NCI-H82 (cell line): ENCODE measurements around the gene FHOD3.

ENCODE experiments used
- DNase-seq: peaks from one replicate; lab custom pipeline; 2025; lab: John Stamatoyannopoulos, UW

Gene FHOD3

GRCh38 chr18:36522509-36522908 is 225.0 kb downstream of the FHOD3 start:
- DNase-seq: no peak

- DNase-seq: no peak
Observed at GRCh38 chr18:36525913-36526312, 228.4 kb downstream of the FHOD3 start.

DNA sequence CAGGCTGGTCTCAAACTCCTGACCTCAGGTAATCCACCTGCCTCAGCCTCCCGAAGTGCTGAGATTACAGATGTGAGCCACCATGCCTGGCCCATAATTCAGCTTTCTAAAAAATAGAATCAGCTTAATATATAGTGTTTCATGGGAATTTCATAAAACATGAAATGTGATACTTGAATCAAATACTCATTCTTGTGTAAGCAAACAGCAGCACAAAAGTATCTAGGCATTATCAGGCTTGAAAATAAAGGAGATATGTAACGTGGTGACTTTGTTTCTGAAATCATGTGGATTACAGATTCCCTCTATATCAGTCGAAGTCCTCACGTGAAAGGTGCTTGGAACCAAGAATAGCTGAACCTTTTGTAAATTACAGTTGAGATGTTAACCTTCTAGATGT is 229.1 kb downstream of the FHOD3 start:
- no peak for DNase-seq

GRCh38 chr18:36527051-36527450 is 229.5 kb downstream of the FHOD3 start:
- DNase-seq: peak; percentile 12

DNA sequence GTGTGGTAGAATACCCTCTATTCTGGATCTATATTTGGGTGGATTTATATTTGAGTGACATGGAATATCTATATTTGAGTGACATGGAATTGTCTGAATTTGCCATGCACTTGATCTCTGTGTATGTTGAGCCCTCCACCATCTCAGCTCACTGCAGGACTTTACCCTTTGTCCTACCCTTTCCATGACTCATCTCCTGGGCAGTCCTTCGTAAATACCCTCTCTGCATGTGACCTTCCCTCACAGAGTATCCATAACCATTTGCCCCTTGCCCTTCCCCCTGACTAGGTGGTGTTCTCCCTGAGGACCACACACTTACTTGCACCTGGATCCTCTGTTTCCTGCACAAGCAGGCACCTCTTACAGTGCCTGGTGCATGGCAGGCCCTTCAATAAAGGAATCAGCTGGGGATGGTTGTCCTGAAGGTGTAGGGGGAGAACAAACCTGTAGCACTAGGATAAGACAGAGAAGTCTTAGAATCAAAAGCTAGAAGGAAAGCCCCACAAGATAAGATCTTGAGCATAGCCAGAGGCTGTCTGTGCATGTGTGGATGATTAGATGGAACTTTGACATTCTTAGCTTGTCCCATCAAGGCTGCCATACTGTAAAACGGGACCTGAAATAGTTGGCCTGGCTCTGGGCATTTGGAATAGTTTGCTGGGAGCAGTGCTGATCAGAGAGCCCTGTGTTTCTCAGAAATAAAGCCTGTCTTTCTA is 230.4 kb downstream of the FHOD3 start:
- no peak for DNase-seq

GRCh38 chr18:36529747-36530146 is 232.2 kb downstream of the FHOD3 start:
- DNase-seq: no peak

DNA sequence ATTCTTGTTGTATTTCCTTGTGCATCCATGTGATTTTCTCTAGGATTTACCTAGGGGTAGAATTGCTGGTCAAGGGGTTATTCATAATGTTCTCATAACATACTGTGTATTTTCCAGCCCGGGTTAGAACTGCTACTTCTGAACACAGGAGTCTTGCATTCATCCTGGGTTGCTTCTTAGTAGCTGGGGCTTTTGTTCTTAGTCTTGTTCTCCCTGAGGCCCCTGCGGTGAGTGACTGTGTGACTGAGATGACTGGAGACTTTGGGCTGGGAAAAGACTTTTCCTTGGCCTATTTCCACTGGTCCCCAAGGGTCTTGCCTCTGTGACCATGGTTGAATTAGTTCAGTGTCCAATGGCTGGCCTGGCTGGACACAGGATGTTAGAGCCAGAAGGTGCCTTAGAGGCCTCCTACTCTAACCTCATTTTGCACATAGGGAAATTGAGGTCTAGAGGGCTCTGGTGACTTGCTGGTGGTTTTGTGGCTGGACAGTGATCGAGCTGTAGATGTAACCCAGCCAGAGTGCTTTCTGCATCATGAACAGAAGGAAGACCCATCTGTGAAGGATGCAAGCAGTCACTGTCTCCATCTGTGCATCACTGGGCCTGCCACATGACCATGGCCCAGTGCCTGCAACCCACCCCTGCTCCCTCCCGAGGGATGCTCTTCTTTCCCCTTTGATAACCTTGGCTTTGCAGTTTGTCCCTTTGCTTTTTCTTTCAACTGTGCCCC is 233.3 kb downstream of the FHOD3 start:
- DNase-seq: no peak

- DNase-seq: no peak
Observed at GRCh38 chr18:36531636-36532035, 234.1 kb downstream of the FHOD3 start.

DNA sequence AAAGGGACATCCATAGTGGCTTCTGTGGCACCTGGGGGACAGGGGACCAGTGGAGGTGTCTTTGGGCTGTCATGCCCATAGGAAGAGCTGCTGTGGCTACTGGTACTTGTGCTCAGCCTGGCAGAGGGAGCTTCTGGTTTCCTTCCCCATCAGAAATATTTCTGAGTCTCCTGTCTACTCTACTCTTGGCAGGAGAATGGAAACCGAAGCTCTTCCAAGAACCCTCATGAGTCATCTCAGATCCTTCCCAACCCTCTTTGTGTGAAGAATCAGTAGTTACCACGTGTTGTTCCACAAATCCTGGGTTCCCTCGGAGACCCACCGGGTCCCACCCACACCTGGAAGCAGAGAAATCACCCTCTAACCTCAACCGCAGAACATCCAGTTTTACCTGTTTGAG is 234.9 kb downstream of the FHOD3 start:
- no peak for DNase-seq

GRCh38 chr18:36532815-36533214 is 235.3 kb downstream of the FHOD3 start:
- no peak for DNase-seq

- DNase-seq: no peak
Observed at GRCh38 chr18:36533446-36534153, 236.1 kb downstream of the FHOD3 start.

- peak; percentile 24 for DNase-seq
Observed at GRCh38 chr18:36534154-36534688, 236.7 kb downstream of the FHOD3 start.

DNA sequence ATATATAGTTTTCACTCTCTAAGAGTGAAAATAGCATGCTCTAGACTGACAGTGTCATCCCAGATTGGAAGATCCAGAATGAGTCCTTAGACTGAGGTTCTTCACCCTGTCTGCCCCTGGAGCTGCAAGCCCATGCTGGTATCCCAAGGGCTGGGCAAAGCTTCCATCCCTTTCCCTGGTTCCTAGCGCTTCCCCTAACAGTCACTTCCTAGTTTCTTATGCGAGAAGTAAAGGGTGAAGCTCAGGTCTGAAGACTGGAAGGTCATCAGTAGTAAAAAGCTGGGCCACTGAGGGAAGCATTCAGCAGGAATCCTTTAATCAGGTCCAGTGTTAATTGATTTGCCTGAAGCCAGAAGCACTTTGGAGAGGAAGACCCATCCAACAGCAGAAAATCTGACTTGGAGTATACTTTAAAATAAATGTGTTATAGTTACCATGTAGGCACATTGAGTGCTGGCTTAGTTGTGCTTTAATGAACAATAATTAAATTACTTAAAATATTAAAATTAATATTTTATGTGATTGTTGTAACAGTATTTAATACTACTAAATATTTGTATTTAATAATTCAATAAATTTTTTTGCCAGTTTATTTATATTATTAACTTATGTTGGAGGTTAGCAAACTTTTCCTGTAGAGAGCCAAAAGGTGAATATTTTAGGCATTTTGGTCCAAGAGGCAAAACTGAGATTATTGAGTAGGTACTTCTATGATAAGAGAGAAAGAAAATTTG is 237.9 kb downstream of the FHOD3 start:
- DNase-seq: no peak

GRCh38 chr18:36536426-36536825 is 238.9 kb downstream of the FHOD3 start:
- DNase-seq: peak; percentile 42

DNA sequence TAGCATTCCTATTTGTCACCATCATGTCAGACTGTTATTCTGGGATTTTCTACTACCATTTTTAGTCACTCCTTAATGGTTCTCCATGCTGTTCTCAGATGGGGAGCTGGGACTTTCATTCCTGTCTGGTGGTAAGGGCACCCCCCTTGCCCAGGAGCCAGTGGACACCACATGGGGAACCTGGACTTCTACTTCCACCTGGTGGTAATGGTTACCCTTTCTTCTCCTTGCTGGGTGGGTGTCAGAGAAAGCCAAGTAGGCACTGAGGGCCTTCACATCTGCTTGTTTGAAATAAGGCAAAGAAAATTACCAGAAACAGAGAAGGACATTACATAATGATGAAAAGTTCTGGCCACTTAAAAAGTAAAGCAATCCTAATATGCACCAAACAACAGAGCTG is 239.8 kb downstream of the FHOD3 start:
- DNase-seq: no peak

DNA sequence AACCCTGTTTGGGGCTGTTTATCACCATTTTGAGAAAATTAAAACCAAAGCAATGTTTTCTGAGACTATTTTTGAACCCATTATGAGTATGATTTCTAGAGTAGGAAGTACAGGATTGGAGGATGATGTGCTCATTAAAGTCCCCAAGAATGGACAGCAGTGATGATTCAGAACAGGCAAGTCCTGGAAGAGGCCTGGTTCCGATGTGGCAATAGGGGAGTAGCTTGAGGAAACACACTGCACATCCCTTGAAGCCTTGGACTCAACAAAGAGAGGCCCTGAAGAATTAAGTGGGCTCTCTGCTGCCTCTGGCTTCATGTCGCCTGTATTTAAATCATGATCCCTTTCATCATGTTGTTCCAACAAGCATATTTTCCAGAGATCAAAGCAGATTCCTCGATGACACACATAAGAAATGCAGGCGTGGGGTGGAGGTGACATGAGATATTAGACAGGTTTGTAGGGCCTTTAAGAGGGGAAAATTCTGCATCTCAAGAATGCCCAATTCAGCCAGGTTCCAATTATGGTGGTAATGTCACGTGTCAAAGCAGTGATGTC is 242.2 kb downstream of the FHOD3 start:
- no peak for DNase-seq

DNA sequence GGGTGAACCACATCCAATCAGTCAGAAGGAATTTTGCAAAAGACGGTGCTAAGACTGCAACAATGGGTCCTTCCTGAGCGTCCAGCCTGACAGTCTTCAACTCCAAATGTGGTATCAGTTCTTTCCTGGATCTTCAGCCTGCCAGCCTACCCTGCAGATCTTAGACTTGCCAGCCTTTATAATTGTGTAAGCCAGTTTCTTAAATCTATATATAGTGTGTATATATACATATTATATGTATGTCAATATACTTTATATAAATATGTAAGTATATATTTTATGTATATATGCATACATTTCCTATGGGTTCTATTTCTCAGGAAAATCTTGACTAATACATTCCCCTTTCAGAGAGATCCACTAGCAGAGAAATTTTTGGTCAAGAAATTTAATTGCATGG is 245.5 kb downstream of the FHOD3 start:
- no peak for DNase-seq

- no peak for DNase-seq
Observed at GRCh38 chr18:36543991-36544725, 246.6 kb downstream of the FHOD3 start.

DNA sequence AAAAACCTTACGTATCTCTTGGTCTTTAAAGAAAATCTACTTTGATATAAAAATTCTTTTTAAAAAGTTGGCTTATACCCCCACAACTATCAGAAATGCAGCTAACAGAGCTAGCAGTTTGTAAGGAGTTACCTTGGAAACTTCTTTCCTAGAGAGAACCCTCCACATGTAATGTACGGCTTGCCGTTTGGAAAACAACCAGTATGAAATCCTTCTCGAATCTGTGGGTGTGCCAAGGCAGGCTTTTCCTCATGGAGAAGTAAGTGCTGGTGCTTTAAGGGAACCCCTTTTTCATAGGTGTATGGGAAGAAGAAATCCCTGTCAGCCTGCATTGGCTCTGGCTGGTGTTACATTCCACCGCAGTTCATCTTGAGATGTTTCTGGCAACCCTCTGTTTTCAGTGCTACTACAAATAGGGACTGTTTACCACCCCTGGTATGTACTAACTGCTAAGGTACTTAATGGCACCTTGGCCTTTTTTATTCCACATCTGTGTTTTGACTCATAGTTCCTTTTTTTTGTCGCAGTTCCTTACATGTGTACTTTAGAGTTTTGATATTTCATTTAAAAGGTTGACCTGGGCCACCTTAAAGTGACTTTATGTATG is 248.4 kb downstream of the FHOD3 start:
- DNase-seq: no peak

DNA sequence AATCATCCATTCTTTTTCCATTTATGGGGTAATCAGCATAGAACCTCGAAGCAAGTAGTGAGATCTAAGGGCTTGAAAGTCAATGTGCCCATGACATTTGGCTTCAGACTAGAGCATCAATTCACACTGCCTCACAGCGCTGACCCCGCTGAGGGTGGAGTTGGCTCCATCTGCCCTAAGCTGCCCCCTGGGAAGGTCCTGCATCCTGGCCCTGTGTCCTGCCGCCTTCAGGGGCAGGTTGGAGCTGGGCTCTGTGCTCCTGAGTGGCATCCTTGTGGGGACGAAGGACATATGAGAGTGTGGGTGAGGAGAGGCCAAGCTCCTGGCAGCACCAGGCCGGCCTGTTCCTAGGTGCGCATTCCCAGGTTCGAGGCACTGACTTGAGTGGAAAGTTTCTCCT is 249.4 kb downstream of the FHOD3 start:
- DNase-seq: no peak

DNA sequence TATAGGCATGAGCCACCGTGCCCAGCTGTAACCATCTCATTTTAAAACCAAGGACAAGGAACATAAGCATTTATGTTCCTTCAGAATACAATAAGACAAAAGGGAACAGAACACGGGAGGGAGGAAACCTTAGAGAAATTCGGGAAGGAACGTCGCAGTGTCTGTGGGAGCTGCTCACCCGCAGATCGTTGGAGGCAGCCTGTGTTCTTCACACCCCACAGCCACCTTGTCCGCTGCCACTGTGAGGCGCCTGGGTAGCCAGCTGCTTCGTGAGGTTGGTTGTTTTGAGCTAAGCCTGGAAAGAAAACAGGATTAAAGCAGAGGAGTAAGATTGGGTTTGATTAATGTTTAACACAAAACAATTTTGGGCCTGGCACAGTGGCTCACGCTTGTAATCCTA is 250.0 kb downstream of the FHOD3 start:
- DNase-seq: peak; percentile 88
